Hematopoietic multipotent progenitor cell treated with erythropoietin and hydrocortisone succinate and interleukin-3 and kit ligand, for 4 days (in vitro differentiated cells): ENCODE results near the gene DEDD.
"Not testable (repeated sequence)": the region's sequence is repeated elsewhere in the genome, so short reads cannot be mapped to it uniquely, and the experiment has no call there.

ENCODE experiments used
- DNase-seq: peaks from one replicate; pipeline ENCODE4 v3.0.0-alpha.2; 2015

The DEDD gene

GRCh38 chr1:161121042-161121650 lies 11.3 kb downstream of the DEDD start:
- DNase-seq = no peak

GRCh38 chr1:161119092-161119903 lies 13.2 kb downstream of the DEDD start:
- DNase-seq = peak; percentile 89

GRCh38 chr1:161117759-161118581 lies 14.5 kb downstream of the DEDD start, which contains the start of the genes NIT1 and PFDN2:
Gene NIT1 (plus strand): TSS chr1:161118105. CDS start chr1:161118177, 72 bp downstream.
Gene PFDN2 (minus strand): TSS chr1:161118037. CDS start chr1:161118026, 11 bp downstream.
- DNase-seq = peak; percentile 94

GRCh38 chr1:161115961-161116360 lies 16.5 kb downstream of the DEDD start:
- DNase-seq = not testable (repeated sequence)

GRCh38 chr1:161115132-161115711 lies 17.2 kb downstream of the DEDD start:
- no peak for DNase-seq

GRCh38 chr1:161114556-161114955 lies 17.9 kb downstream of the DEDD start:
- no peak for DNase-seq

GRCh38 chr1:161113915-161114314 lies 18.6 kb downstream of the DEDD start:
- no peak for DNase-seq

GRCh38 chr1:161111527-161111926 lies 20.9 kb downstream of the DEDD start:
- DNase-seq = peak; percentile 49

- no peak for DNase-seq
These were observed 21.4 kb downstream of the DEDD start for GRCh38 chr1:161111117-161111516.

GRCh38 chr1:161106431-161106830 lies 26.0 kb downstream of the DEDD start:
- DNase-seq = no peak

GRCh38 chr1:161100556-161100955 lies 31.9 kb downstream of the DEDD start:
- no peak for DNase-seq

- no peak for DNase-seq
These were observed 33.2 kb downstream of the DEDD start for GRCh38 chr1:161099090-161099802.

- peak; percentile 80 for DNase-seq
These were observed 34.0 kb downstream of the DEDD start, which contains the start of gene KLHDC9 for GRCh38 chr1:161098210-161099068. Gene KLHDC9 (plus strand): TSS chr1:161098361. CDS start chr1:161098536, 175 bp downstream.

- no peak for DNase-seq
These were observed 35.9 kb downstream of the DEDD start for GRCh38 chr1:161096530-161096929.

GRCh38 chr1:161096015-161096414 lies 36.5 kb downstream of the DEDD start:
- DNase-seq = no peak

- no peak for DNase-seq
These were observed 37.2 kb downstream of the DEDD start for GRCh38 chr1:161095230-161095629.

- DNase-seq = no peak
These were observed 38.0 kb downstream of the DEDD start for GRCh38 chr1:161094481-161094880.

GRCh38 chr1:161092621-161093028 lies 39.8 kb downstream of the DEDD start:
- no peak for DNase-seq

GRCh38 chr1:161091796-161092507 lies 40.5 kb downstream of the DEDD start:
- no peak for DNase-seq

GRCh38 chr1:161091093-161091492 lies 41.4 kb downstream of the DEDD start:
- no peak for DNase-seq
